Neural cell (in vitro differentiated cells): ENCODE results near the gene SLC12A5. TPM values are rescaled to one million over a fixed set of nuclear protein-coding genes. Genes with fewer than 3 reads are reported as not detected.

Experiments used
- H2AFZ ChIP-seq: fragments of 200-600, 300-800 bp; sonication (generic), shearing (Covaris generic); 2 replicates; pipeline ENCODE4 v1.6.0; 2014; ENCODE audit warnings: low read depth, mild to moderate bottlenecking, antibody characterized with exemption, low read length, moderate library complexity
- H3F3A ChIP-seq: fragments of 200-600 bp; shearing (Covaris generic); 2 replicates; pipeline ENCODE4 v1.6.1; 2016; ENCODE audit warnings: mild to moderate bottlenecking, moderate library complexity, mixed read lengths, antibody characterized with exemption, low read length; ENCODE audit not compliant: insufficient read depth, poor library complexity, severe bottlenecking
- H3K27ac ChIP-seq: fragments of 200-600, 300-800 bp; sonication (generic), shearing (Covaris generic); 2 replicates; pipeline ENCODE4 v1.5.1; 2014; ENCODE audit warnings: mild to moderate bottlenecking, low read length, moderate library complexity
- H3K27me3 ChIP-seq: fragments of 300-800, 200-600 bp; sonication (generic), shearing (Covaris generic); 2 replicates; pipeline ENCODE4 v1.6.0; 2014; ENCODE audit warnings: mild to moderate bottlenecking, low read depth, low read length, moderate library complexity; ENCODE audit not compliant: insufficient read depth
- H3K36me3 ChIP-seq: fragments of 300-800, 200-600 bp; sonication (generic), shearing (Covaris generic); 2 replicates; pipeline ENCODE4 v1.5.1; 2014; ENCODE audit warnings: mild to moderate bottlenecking, antibody characterized with exemption, low read length, moderate library complexity; ENCODE audit not compliant: insufficient read depth
- H3K4me2 ChIP-seq: fragments of 300-800, 200-600 bp; sonication (generic), shearing (Covaris generic); 2 replicates; pipeline ENCODE4 v1.6.0; 2014; ENCODE audit warnings: mild to moderate bottlenecking, low read length
- H3K4me3 ChIP-seq: fragments of 300-800, 200-600 bp; sonication (generic), shearing (Covaris generic); 2 replicates; pipeline ENCODE4 v1.5.1; 2014; ENCODE audit warnings: mild to moderate bottlenecking, low read length, moderate library complexity
- H3K79me2 ChIP-seq: fragments of 200-600 bp; shearing (Covaris generic); replicated peaks from 2 replicates; pipeline ENCODE4 v1.6.0; 2014; ENCODE audit warnings: mild to moderate bottlenecking, low read length, moderate library complexity; ENCODE audit not compliant: insufficient read depth
- H3K9ac ChIP-seq: fragments of 300-800, 200-600 bp; sonication (generic), shearing (Covaris generic); 2 replicates; pipeline ENCODE4 v1.6.1; 2016; ENCODE audit warnings: mild to moderate bottlenecking, low read length, mixed read lengths
- H3K9me2 ChIP-seq: fragments of 200-600 bp; shearing (Covaris generic); 2 replicates; pipeline ENCODE4 v1.6.1; 2016; ENCODE audit warnings: mild to moderate bottlenecking, low read length, mixed read lengths; ENCODE audit not compliant: insufficient read depth
- H3K9me3 ChIP-seq: fragments of 200-600, 300-800 bp; sonication (generic), shearing (Covaris generic); 2 replicates; pipeline ENCODE4 v1.6.1; 2016; ENCODE audit warnings: mild to moderate bottlenecking, mixed run types, low read length, moderate library complexity, mixed read lengths
- H4K20me1 ChIP-seq: fragments of 200-600 bp; shearing (Covaris generic); 2 replicates; pipeline ENCODE4 v1.6.1; 2016; ENCODE audit warnings: mild to moderate bottlenecking, mixed run types; ENCODE audit not compliant: insufficient read depth
- EP300 ChIP-seq: fragments of 450-650 bp; conservative IDR thresholded peaks from 2 replicates; pipeline ENCODE4 v1.6.1; 2014; ENCODE audit warnings: antibody characterized with exemption, mild to moderate bottlenecking, moderate library complexity; ENCODE audit not compliant: poor library complexity, severe bottlenecking
- EZH2 ChIP-seq: fragments of 200-600, 300-800 bp; shearing (Covaris generic), sonication (generic); IDR thresholded peaks from 2 replicates; pipeline ENCODE4 v1.6.1; 2014; ENCODE audit warnings: antibody characterized with exemption, low read length, borderline replicate concordance, mild to moderate bottlenecking; ENCODE audit not compliant: insufficient read depth, poor library complexity, severe bottlenecking
- MXI1 ChIP-seq: fragments of 450-650 bp; conservative IDR thresholded peaks from 2 replicates; pipeline ENCODE4 v1.6.1; 2014; ENCODE audit warnings: antibody characterized with exemption, mild to moderate bottlenecking; ENCODE audit not compliant: poor library complexity, severe bottlenecking
- POLR2AphosphoS5 ChIP-seq: IDR thresholded peaks from 2 replicates; pipeline ENCODE4 v1.6.1; 2012
- RAD21 ChIP-seq: fragments of 450-650 bp; conservative IDR thresholded peaks from 2 replicates; pipeline ENCODE4 v1.6.1; 2014; ENCODE audit warnings: antibody characterized with exemption, mild to moderate bottlenecking, moderate library complexity
- REST ChIP-seq: IDR thresholded peaks from 2 replicates; pipeline ENCODE4 v1.6.1; 2012; ENCODE audit warnings: borderline replicate concordance
- SMC3 ChIP-seq: fragments of 450-650 bp; conservative IDR thresholded peaks from 2 replicates; pipeline ENCODE4 v1.6.1; 2014; ENCODE audit warnings: antibody characterized with exemption, mild to moderate bottlenecking, moderate library complexity; ENCODE audit not compliant: poor library complexity
- TAF1 ChIP-seq: IDR thresholded peaks from 2 replicates; pipeline ENCODE4 v1.6.1; 2012; ENCODE audit warnings: low read depth
- polyA plus RNA-seq: library from polyadenylated mRNA; depleted of rRNA; stranded (reverse); fragments of >200 nt; gene quantifications from 2 replicates; pipeline ENCODE4 v1.2.3, GENCODE V29; 2014
- TF ChIP-seq, protein P1 (sequence below): fragments of 450-650 bp; IDR thresholded peaks from 2 replicates; pipeline ENCODE4 v1.5.1; 2014; ENCODE audit warnings: antibody characterized with exemption, mild to moderate bottlenecking, moderate library complexity; ENCODE audit not compliant: poor library complexity, severe bottlenecking

Gene SLC12A5
- polyA plus RNA-seq, 1 donor from 2014 or later, result 53.1 TPM

DNA sequence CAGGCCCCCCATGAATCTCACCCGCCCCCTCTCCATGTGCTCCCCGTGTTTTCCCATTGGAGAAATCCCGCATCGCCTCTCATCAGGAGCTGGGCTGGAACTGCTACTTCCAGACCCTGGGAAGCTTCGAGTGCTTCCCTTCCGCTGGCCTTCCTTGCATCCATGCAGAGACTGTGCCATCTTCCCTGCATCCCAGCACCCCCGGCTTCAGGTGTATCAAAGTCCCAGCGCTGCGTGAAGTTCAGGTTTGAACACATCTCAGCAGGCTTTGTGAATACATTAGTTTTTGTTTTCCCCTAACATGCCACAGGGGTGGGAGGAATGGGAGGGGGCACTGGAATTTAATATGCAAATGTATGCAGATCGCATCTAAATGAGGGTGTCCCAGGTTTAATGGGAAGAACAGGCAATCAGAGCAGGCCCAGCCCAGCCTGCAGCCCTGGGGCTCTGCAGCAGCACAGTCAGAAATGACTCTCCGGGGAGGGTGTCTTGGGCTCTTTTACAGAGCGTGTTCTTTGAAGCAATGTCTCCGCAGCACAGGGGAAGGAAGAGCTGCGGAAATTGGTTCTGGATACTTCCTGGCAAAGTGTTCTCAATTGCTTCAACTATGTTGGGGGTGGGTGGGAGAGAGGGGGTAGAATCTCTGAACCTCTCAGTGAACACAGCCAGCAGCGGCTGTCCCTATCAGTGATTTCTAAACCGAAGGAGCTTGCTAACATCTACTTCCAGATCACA, 28.6 kb upstream of the SLC12A5 start:
- Histone ChIP-seq H3F3A (no peaks in the 10 kb centered on the region), H3K27ac (peak overlapping the region; percentile 24), H3K9me3 (no peaks in the 10 kb centered on the region), H3K9me2 (no peaks in the 10 kb centered on the region), H3K79me2 (no peaks in the 10 kb centered on the region), H3K4me2 (no peak overlapping the region), H3K27me3 (no peaks in the 10 kb centered on the region), H3K9ac (peak overlapping the region; percentile 26), H3K36me3 (no peaks in the 10 kb centered on the region), H4K20me1 (no peaks in the 10 kb centered on the region), H2AFZ (no peak overlapping the region), H3K4me3 (peak overlapping the region; percentile 35)
- TF ChIP-seq, protein P1, sequence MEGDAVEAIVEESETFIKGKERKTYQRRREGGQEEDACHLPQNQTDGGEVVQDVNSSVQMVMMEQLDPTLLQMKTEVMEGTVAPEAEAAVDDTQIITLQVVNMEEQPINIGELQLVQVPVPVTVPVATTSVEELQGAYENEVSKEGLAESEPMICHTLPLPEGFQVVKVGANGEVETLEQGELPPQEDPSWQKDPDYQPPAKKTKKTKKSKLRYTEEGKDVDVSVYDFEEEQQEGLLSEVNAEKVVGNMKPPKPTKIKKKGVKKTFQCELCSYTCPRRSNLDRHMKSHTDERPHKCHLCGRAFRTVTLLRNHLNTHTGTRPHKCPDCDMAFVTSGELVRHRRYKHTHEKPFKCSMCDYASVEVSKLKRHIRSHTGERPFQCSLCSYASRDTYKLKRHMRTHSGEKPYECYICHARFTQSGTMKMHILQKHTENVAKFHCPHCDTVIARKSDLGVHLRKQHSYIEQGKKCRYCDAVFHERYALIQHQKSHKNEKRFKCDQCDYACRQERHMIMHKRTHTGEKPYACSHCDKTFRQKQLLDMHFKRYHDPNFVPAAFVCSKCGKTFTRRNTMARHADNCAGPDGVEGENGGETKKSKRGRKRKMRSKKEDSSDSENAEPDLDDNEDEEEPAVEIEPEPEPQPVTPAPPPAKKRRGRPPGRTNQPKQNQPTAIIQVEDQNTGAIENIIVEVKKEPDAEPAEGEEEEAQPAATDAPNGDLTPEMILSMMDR, result no peak
- no peak for TF ChIP-seq MXI1
- TF ChIP-seq POLR2AphosphoS5, result no peak
- no peak for TF ChIP-seq EZH2
- no peak for TF ChIP-seq TAF1
- TF ChIP-seq REST, result no peak
- TF ChIP-seq SMC3, result no peak
- TF ChIP-seq EP300, result no peak
- no peak for TF ChIP-seq RAD21

GRCh38 chr20:46001498-46001897, 27.5 kb upstream of the SLC12A5 start:
- Histone ChIP-seq H4K20me1 (no peaks in the 10 kb centered on the region), H3F3A (no peaks in the 10 kb centered on the region), H3K9me3 (no peaks in the 10 kb centered on the region), H3K4me2 (no peak overlapping the region), H3K79me2 (no peaks in the 10 kb centered on the region), H3K36me3 (no peaks in the 10 kb centered on the region), H3K27me3 (no peaks in the 10 kb centered on the region), H3K9ac (no peak overlapping the region), H2AFZ (no peak overlapping the region), H3K9me2 (no peaks in the 10 kb centered on the region), H3K27ac (peak overlapping the region; percentile 8), H3K4me3 (no peak overlapping the region)
- TF ChIP-seq POLR2AphosphoS5 (no peak), EZH2 (no peak), REST (no peak), TAF1 (no peak), MXI1 (no peak), SMC3 (no peak), RAD21 (no peak), EP300 (no peak)
- TF ChIP-seq, protein P1, result no peak
